ENCODE results near the gene RAB3D. TPM values are rescaled to one million over a fixed set of nuclear protein-coding genes. Genes with fewer than 3 reads are reported as not detected.

The RAB3D gene
- total and polyA plus RNA-seq, 2 of the 4 experiments (the other 2 are of a cell fraction) = 4.8 to 5.5 TPM

GRCh38 chr19:11349171-11349570 is 9.7 kb upstream of the RAB3D start:
- H4K5ac ChIP-seq (ENCODE audit: low read depth, low read length) = no peak overlapping the region
- peaks cover 8% of the 10 kb centered on the region; the same call in 1 of the 2 replicates for H3K9me3 ChIP-seq (ENCODE audit: control insufficient read depth, insufficient read depth, low read length)
- CTCF ChIA-PET = no interaction called here
- H2BK5ac ChIP-seq (ENCODE audit: low read depth, low read length, poor library complexity, severe bottlenecking) = no peak overlapping the region
- H3K56ac ChIP-seq (ENCODE audit: extremely low read depth, insufficient read depth, low read length) = no peak overlapping the region
- no peak overlapping the region for H3K4ac ChIP-seq (ENCODE audit: low read depth, low read length)
- dilution Hi-C loops (cut with HindIII; ENCODE audit: low sequenced_read_pairs, unreplicated experiment) = no loop called here
- H3K4me2 ChIP-seq (ENCODE audit: low read depth, low read length) = no peak overlapping the region
- ATAC-seq (ENCODE audit: low read depth) = no peak
- in situ Hi-C loops (cut with MboI; ENCODE audit: low sequenced_read_pairs) = no loop called here
- no peak overlapping the region for H4K8ac ChIP-seq (ENCODE audit: low read depth in 2 of 2, low read length in 2 of 2)
- no peak overlapping the region for H3K27ac ChIP-seq (ENCODE audit: insufficient read depth, low read length)
- POLR2A ChIA-PET (ENCODE audit: unreplicated experiment) = no interaction called here
- peaks cover 2% of the 10 kb centered on the region; the same call in 1 of the 2 replicates for H4K20me1 ChIP-seq (ENCODE audit: insufficient read depth, low read length)
- no peak overlapping the region for H3K9ac ChIP-seq (ENCODE audit: low read depth, low read length)
- no peak overlapping the region for H3K4me3 ChIP-seq (ENCODE audit: insufficient read depth, low read depth, low read length)
- no peak overlapping the region for H3K14ac ChIP-seq (replicated peaks; ENCODE audit: low read depth, low read length)
- peaks cover 8% of the 10 kb centered on the region for H3K4me1 ChIP-seq (ENCODE audit: control insufficient read depth, insufficient read depth, low read length)
- H3K23ac ChIP-seq (ENCODE audit: low read depth, low read length) = no peak overlapping the region
- BruUV-seq (replicated peaks) = no TSS peak
- H2BK120ac ChIP-seq (ENCODE audit: low read depth, low read length) = no peak overlapping the region
- no peak overlapping the region for H2AK5ac ChIP-seq (ENCODE audit: low read depth, low read length)
- DNase-seq = no peak
- peaks cover 5% of the 10 kb centered on the region for H3K9me1 ChIP-seq (ENCODE audit: insufficient read depth, low read length)
- no CpG with 5 or more reads among the region's 4 CpGs for WGBS, 2 experiments (ENCODE audit: extremely low coverage in 2 of 2, insufficient read length in 1 of 2)
- H2AFZ ChIP-seq (replicated peaks; ENCODE audit: low read length, poor library complexity) = no peak overlapping the region
- no peak for TF ChIP-seq ELK1 (IDR thresholded peaks at IDR 0.05; ENCODE audit: borderline replicate concordance, low read depth, low read length)
- no peak for TF ChIP-seq CEBPB (IDR thresholded peaks at IDR 0.05; ENCODE audit: low read depth, low read length)
- no peak for TF ChIP-seq MXI1 (IDR thresholded peaks at IDR 0.05; ENCODE audit: borderline replicate concordance, low read depth, low read length)
- TF ChIP-seq NFE2L2 (IDR thresholded peaks at IDR 0.05; ENCODE audit: low read depth, low read length) = no peak
- no peak for TF ChIP-seq USF2 (IDR thresholded peaks at IDR 0.05; ENCODE audit: low read depth, low read length)
- TF ChIP-seq CHD1 (IDR thresholded peaks at IDR 0.05; ENCODE audit: low read depth, low read length) = no peak
- TF ChIP-seq RFX5 (IDR thresholded peaks at IDR 0.05; ENCODE audit: low read depth, low read length) = no peak
- TF ChIP-seq MAZ (IDR thresholded peaks at IDR 0.05; ENCODE audit: borderline replicate concordance, low read depth, low read length) = no peak
- TF ChIP-seq RCOR1 (IDR thresholded peaks at IDR 0.05; ENCODE audit: insufficient replicate concordance, low read length) = no peak
- no peaks in the 10 kb centered on the region for H3K27me3 ChIP-seq (ENCODE audit: control insufficient read depth, insufficient read depth, low read length)
- no peaks in the 10 kb centered on the region for H3K36me3 ChIP-seq (ENCODE audit: control insufficient read depth, insufficient read depth, low read length)
- no peak overlapping the region for H3K18ac ChIP-seq (ENCODE audit: low read depth, low read length)
- H2AK9ac ChIP-seq (replicated peaks; ENCODE audit: low read depth, low read length, poor library complexity) = no peak overlapping the region
- H2BK15ac ChIP-seq (ENCODE audit: low read depth, low read length) = no peak overlapping the region
- intact Hi-C loops (cut with micrococcal nuclease) = no loop called here
- peaks cover 10 to 16% of the 10 kb centered on the region in 2 experiments; a peak in 3 of 4 replicates for H3K79me1 ChIP-seq (ENCODE audit: low read depth in 1 of 2, low read length in 2 of 2)
- no peak overlapping the region for H4K91ac ChIP-seq (ENCODE audit: insufficient read depth, low read depth, low read length)
- H2BK20ac ChIP-seq (ENCODE audit: low read depth, low read length) = no peak overlapping the region
